Neural cell (in vitro differentiated cells): ENCODE data around the gene SERPINE2. TPM values are rescaled to one million over a fixed set of nuclear protein-coding genes. Genes with fewer than 3 reads are reported as not detected.

Experiments used
- H2AFZ ChIP-seq: fragments of 200-600, 300-800 bp; sonication (generic), shearing (Covaris generic); 2 replicates; pipeline ENCODE4 v1.6.0; 2014; ENCODE audit warnings: low read depth, mild to moderate bottlenecking, antibody characterized with exemption, low read length, moderate library complexity
- H3F3A ChIP-seq: fragments of 200-600 bp; shearing (Covaris generic); 2 replicates; pipeline ENCODE4 v1.6.1; 2016; ENCODE audit warnings: mild to moderate bottlenecking, moderate library complexity, mixed read lengths, antibody characterized with exemption, low read length; ENCODE audit not compliant: insufficient read depth, poor library complexity, severe bottlenecking
- H3K27ac ChIP-seq: fragments of 200-600, 300-800 bp; sonication (generic), shearing (Covaris generic); 2 replicates; pipeline ENCODE4 v1.5.1; 2014; ENCODE audit warnings: mild to moderate bottlenecking, low read length, moderate library complexity
- H3K27me3 ChIP-seq: fragments of 300-800, 200-600 bp; sonication (generic), shearing (Covaris generic); 2 replicates; pipeline ENCODE4 v1.6.0; 2014; ENCODE audit warnings: mild to moderate bottlenecking, low read depth, low read length, moderate library complexity; ENCODE audit not compliant: insufficient read depth
- H3K36me3 ChIP-seq: fragments of 300-800, 200-600 bp; sonication (generic), shearing (Covaris generic); 2 replicates; pipeline ENCODE4 v1.5.1; 2014; ENCODE audit warnings: mild to moderate bottlenecking, antibody characterized with exemption, low read length, moderate library complexity; ENCODE audit not compliant: insufficient read depth
- H3K4me2 ChIP-seq: fragments of 300-800, 200-600 bp; sonication (generic), shearing (Covaris generic); 2 replicates; pipeline ENCODE4 v1.6.0; 2014; ENCODE audit warnings: mild to moderate bottlenecking, low read length
- H3K4me3 ChIP-seq: fragments of 300-800, 200-600 bp; sonication (generic), shearing (Covaris generic); 2 replicates; pipeline ENCODE4 v1.5.1; 2014; ENCODE audit warnings: mild to moderate bottlenecking, low read length, moderate library complexity
- H3K79me2 ChIP-seq: fragments of 200-600 bp; shearing (Covaris generic); replicated peaks from 2 replicates; pipeline ENCODE4 v1.6.0; 2014; ENCODE audit warnings: mild to moderate bottlenecking, low read length, moderate library complexity; ENCODE audit not compliant: insufficient read depth
- H3K9ac ChIP-seq: fragments of 300-800, 200-600 bp; sonication (generic), shearing (Covaris generic); 2 replicates; pipeline ENCODE4 v1.6.1; 2016; ENCODE audit warnings: mild to moderate bottlenecking, low read length, mixed read lengths
- H3K9me2 ChIP-seq: fragments of 200-600 bp; shearing (Covaris generic); 2 replicates; pipeline ENCODE4 v1.6.1; 2016; ENCODE audit warnings: mild to moderate bottlenecking, low read length, mixed read lengths; ENCODE audit not compliant: insufficient read depth
- H3K9me3 ChIP-seq: fragments of 200-600, 300-800 bp; sonication (generic), shearing (Covaris generic); 2 replicates; pipeline ENCODE4 v1.6.1; 2016; ENCODE audit warnings: mild to moderate bottlenecking, mixed run types, low read length, moderate library complexity, mixed read lengths
- H4K20me1 ChIP-seq: fragments of 200-600 bp; shearing (Covaris generic); 2 replicates; pipeline ENCODE4 v1.6.1; 2016; ENCODE audit warnings: mild to moderate bottlenecking, mixed run types; ENCODE audit not compliant: insufficient read depth
- CTCF ChIP-seq: fragments of 450-650 bp; IDR thresholded peaks from 2 replicates; pipeline ENCODE4 v1.5.1; 2014; ENCODE audit warnings: antibody characterized with exemption, mild to moderate bottlenecking, moderate library complexity; ENCODE audit not compliant: poor library complexity, severe bottlenecking
- EP300 ChIP-seq: fragments of 450-650 bp; conservative IDR thresholded peaks from 2 replicates; pipeline ENCODE4 v1.6.1; 2014; ENCODE audit warnings: antibody characterized with exemption, mild to moderate bottlenecking, moderate library complexity; ENCODE audit not compliant: poor library complexity, severe bottlenecking
- EZH2 ChIP-seq: fragments of 200-600, 300-800 bp; shearing (Covaris generic), sonication (generic); IDR thresholded peaks from 2 replicates; pipeline ENCODE4 v1.6.1; 2014; ENCODE audit warnings: antibody characterized with exemption, low read length, borderline replicate concordance, mild to moderate bottlenecking; ENCODE audit not compliant: insufficient read depth, poor library complexity, severe bottlenecking
- MXI1 ChIP-seq: fragments of 450-650 bp; conservative IDR thresholded peaks from 2 replicates; pipeline ENCODE4 v1.6.1; 2014; ENCODE audit warnings: antibody characterized with exemption, mild to moderate bottlenecking; ENCODE audit not compliant: poor library complexity, severe bottlenecking
- POLR2AphosphoS5 ChIP-seq: IDR thresholded peaks from 2 replicates; pipeline ENCODE4 v1.6.1; 2012
- RAD21 ChIP-seq: fragments of 450-650 bp; conservative IDR thresholded peaks from 2 replicates; pipeline ENCODE4 v1.6.1; 2014; ENCODE audit warnings: antibody characterized with exemption, mild to moderate bottlenecking, moderate library complexity
- REST ChIP-seq: IDR thresholded peaks from 2 replicates; pipeline ENCODE4 v1.6.1; 2012; ENCODE audit warnings: borderline replicate concordance
- SMC3 ChIP-seq: fragments of 450-650 bp; conservative IDR thresholded peaks from 2 replicates; pipeline ENCODE4 v1.6.1; 2014; ENCODE audit warnings: antibody characterized with exemption, mild to moderate bottlenecking, moderate library complexity; ENCODE audit not compliant: poor library complexity
- TAF1 ChIP-seq: IDR thresholded peaks from 2 replicates; pipeline ENCODE4 v1.6.1; 2012; ENCODE audit warnings: low read depth
- polyA plus RNA-seq: library from polyadenylated mRNA; depleted of rRNA; stranded (reverse); fragments of >200 nt; gene quantifications from 2 replicates; pipeline ENCODE4 v1.2.3, GENCODE V29; 2014

SERPINE2 gene
- polyA plus RNA-seq, 1 donor from 2014 or later = 38.5 TPM

- no peaks in the 10 kb centered on the region for H3K9me3 ChIP-seq
- H3K9me2 ChIP-seq = no peaks in the 10 kb centered on the region
- H3K36me3 ChIP-seq = no peaks in the 10 kb centered on the region
- no peak overlapping the region for H3K9ac ChIP-seq
- peaks cover 13% of the 10 kb centered on the region for H3F3A ChIP-seq
- no peak overlapping the region for H3K4me2 ChIP-seq
- TF ChIP-seq EP300 (no peak), RAD21 (no peak), EZH2 (no peak), SMC3 (no peak), MXI1 (no peak), CTCF (no peak), TAF1 (no peak), POLR2AphosphoS5 (no peak), REST (no peak)
- H3K4me3 ChIP-seq = no peak overlapping the region
- H3K27ac ChIP-seq = no peak overlapping the region
- H2AFZ ChIP-seq = no peak overlapping the region
- peaks cover 1% of the 10 kb centered on the region for H3K79me2 ChIP-seq
- H4K20me1 ChIP-seq = no peaks in the 10 kb centered on the region
- H3K27me3 ChIP-seq = no peaks in the 10 kb centered on the region
Observed at GRCh38 chr2:224041554-224041953, 2.5 kb upstream of the SERPINE2 start.

- peaks cover 13% of the 10 kb centered on the region for H3F3A ChIP-seq
- no peak for TF ChIP-seq EZH2
- no peak for TF ChIP-seq CTCF
- no peak for TF ChIP-seq POLR2AphosphoS5
- TF ChIP-seq RAD21 = no peak
- TF ChIP-seq EP300 = no peak
- no peak for TF ChIP-seq REST
- TF ChIP-seq MXI1 = no peak
- no peak for TF ChIP-seq SMC3
- no peak for TF ChIP-seq TAF1
- peaks cover 3% of the 10 kb centered on the region for H3K79me2 ChIP-seq
- no peak overlapping the region for H3K9ac ChIP-seq
- no peak overlapping the region for H3K27ac ChIP-seq
- H2AFZ ChIP-seq = no peak overlapping the region
- no peaks in the 10 kb centered on the region for H3K9me3 ChIP-seq
- no peak overlapping the region for H3K4me2 ChIP-seq
- H3K36me3 ChIP-seq = no peaks in the 10 kb centered on the region
- H3K9me2 ChIP-seq = no peaks in the 10 kb centered on the region
- no peaks in the 10 kb centered on the region for H4K20me1 ChIP-seq
- no peaks in the 10 kb centered on the region for H3K27me3 ChIP-seq
- H3K4me3 ChIP-seq = no peak overlapping the region
Observed at GRCh38 chr2:224040753-224041152, 1.7 kb upstream of the SERPINE2 start.
